Vagina (tissue), 2 donors: Measurements from ENCODE around the gene MRPL17.

ENCODE experiments used
- POLR2A ChIP-seq, 2 donors: fragments of 450-650 bp; IDR thresholded peaks; one replicate each; pipeline ENCODE4 v1.6.1; 2017; ENCODE audit warnings: antibody characterized with exemption in 2 of 2, mild to moderate bottlenecking in 2 of 2, moderate library complexity in 2 of 2
- POLR2AphosphoS5 ChIP-seq, 2 donors: sonication (generic); formaldehyde crosslinking; IDR thresholded peaks; one replicate each; pipeline ENCODE4 v1.9.0; 2017; ENCODE audit warnings: antibody characterized with exemption in 2 of 2, mild to moderate bottlenecking in 2 of 2, low read depth in 1 of 2; ENCODE audit not compliant: insufficient read depth in 1 of 2
- TF ChIP-seq, protein P1 (sequence below), 3 experiments: fragments of 450-650 bp in 2 of 3; fragments of 200-600 bp in 1 of 3; sonication (generic) in 1 of 3; IDR thresholded peaks; one replicate each; pipeline ENCODE4 v1.5.1; 2017 to 2019; ENCODE audit warnings: antibody characterized with exemption in 3 of 3, mild to moderate bottlenecking in 2 of 3, moderate library complexity in 2 of 3

DNA sequence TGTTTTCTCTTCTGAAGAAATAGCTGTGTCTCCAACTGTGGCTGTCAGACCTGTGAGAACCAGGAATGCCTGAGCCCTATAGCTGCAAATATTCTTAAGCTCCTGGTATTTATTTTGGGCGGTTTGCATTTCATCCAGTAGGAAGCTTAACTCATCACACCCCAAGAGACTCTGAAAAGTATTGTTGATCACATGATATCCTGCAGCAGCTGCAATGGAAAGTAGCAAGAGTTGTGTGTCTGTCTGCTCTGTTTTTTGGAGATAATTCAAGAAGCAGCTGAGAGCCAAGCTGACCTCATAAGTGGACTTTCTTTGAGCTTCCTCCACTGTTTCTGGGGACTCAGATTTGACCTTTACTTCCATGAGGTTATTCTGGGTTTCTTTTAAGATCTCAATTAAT, 36.4 kb upstream of the MRPL17 start:
- TF ChIP-seq, protein P1, sequence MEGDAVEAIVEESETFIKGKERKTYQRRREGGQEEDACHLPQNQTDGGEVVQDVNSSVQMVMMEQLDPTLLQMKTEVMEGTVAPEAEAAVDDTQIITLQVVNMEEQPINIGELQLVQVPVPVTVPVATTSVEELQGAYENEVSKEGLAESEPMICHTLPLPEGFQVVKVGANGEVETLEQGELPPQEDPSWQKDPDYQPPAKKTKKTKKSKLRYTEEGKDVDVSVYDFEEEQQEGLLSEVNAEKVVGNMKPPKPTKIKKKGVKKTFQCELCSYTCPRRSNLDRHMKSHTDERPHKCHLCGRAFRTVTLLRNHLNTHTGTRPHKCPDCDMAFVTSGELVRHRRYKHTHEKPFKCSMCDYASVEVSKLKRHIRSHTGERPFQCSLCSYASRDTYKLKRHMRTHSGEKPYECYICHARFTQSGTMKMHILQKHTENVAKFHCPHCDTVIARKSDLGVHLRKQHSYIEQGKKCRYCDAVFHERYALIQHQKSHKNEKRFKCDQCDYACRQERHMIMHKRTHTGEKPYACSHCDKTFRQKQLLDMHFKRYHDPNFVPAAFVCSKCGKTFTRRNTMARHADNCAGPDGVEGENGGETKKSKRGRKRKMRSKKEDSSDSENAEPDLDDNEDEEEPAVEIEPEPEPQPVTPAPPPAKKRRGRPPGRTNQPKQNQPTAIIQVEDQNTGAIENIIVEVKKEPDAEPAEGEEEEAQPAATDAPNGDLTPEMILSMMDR (IDR thresholded peaks at IDR 0.05) = no peak
- TF ChIP-seq POLR2A (IDR thresholded peaks at IDR 0.05) (no peak), POLR2AphosphoS5 (IDR thresholded peaks at IDR 0.05; ENCODE audit: insufficient read depth in 1 of 2, low read depth in 1 of 2) (no peak)
